ENCODE measurements around the gene GALNT15.

DNA sequence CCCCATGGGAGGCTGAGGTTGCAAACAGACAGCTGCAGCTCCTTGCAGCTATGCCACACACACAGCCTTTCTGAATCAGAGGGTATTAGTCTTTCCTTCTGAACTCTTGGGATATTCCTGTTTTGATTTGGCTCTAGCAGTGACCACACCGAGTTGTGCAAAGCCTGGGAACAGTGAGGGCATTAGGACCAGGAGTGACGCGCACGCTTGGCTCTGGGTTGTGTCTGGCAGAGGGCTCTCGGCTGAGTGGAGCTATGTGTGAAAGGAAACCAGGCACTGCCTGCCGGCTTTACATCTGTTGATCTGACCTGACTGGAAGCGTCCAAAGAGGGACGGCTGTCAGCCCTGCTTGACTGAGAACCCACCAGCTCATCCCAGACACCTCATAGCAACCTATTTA, at the start of gene GALNT15:
- no peak for TF ChIP-seq EZH2phosphoT487 (IDR thresholded peaks at IDR 0.05; ENCODE audit: low read depth)
- TF ChIP-seq, protein P1, sequence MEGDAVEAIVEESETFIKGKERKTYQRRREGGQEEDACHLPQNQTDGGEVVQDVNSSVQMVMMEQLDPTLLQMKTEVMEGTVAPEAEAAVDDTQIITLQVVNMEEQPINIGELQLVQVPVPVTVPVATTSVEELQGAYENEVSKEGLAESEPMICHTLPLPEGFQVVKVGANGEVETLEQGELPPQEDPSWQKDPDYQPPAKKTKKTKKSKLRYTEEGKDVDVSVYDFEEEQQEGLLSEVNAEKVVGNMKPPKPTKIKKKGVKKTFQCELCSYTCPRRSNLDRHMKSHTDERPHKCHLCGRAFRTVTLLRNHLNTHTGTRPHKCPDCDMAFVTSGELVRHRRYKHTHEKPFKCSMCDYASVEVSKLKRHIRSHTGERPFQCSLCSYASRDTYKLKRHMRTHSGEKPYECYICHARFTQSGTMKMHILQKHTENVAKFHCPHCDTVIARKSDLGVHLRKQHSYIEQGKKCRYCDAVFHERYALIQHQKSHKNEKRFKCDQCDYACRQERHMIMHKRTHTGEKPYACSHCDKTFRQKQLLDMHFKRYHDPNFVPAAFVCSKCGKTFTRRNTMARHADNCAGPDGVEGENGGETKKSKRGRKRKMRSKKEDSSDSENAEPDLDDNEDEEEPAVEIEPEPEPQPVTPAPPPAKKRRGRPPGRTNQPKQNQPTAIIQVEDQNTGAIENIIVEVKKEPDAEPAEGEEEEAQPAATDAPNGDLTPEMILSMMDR (IDR thresholded peaks at IDR 0.05; ENCODE audit: low read depth, low read length), result no peak
